Hematopoietic multipotent progenitor cell treated with erythropoietin and hydrocortisone succinate and interleukin-3 and kit ligand, for 6 days (in vitro differentiated cells): ENCODE results near the gene RAD17.
A peak's percentile ranks its signal among the peaks of the same experiment; 100 is the strongest.
"Not testable (repeated sequence)": the region's sequence is repeated elsewhere in the genome, so short reads cannot be mapped to it uniquely, and the experiment has no call there.

Source experiments
- DNase-seq: peaks from one replicate; pipeline ENCODE4 v3.0.0-alpha.2; 2015

RAD17 gene

GRCh38 chr5:69369340-69370121 is at the start of gene RAD17, which contains the start of the genes AK6 and TAF9:
Gene RAD17, plus strand, starts transcription at chr5:69369818. Its CDS starts 2,391 bp downstream, at chr5:69372209.
Gene AK6, minus strand, starts transcription at chr5:69369520. Its CDS starts 30 bp downstream, at chr5:69369490.
Gene TAF9, minus strand, starts transcription at chr5:69369520. Its CDS starts 3,783 bp downstream, at chr5:69365737.
- DNase-seq = peak; percentile 96

- DNase-seq = no peak
Observed at GRCh38 chr5:69326365-69326764, 43.3 kb upstream of the RAD17 start.

GRCh38 chr5:69329905-69330489 is 39.6 kb upstream of the RAD17 start:
- DNase-seq = no peak

- peak; percentile 57 for DNase-seq
Observed at GRCh38 chr5:69331528-69332445, 37.8 kb upstream of the RAD17 start.

- DNase-seq = not testable (repeated sequence)
Observed at GRCh38 chr5:69333668-69334315, 35.8 kb upstream of the RAD17 start.

GRCh38 chr5:69334793-69335268 is 34.8 kb upstream of the RAD17 start:
- DNase-seq = peak; percentile 93

- no peak for DNase-seq
Observed at GRCh38 chr5:69335341-69335935, 34.2 kb upstream of the RAD17 start.

- peak; percentile 19 for DNase-seq
Observed at GRCh38 chr5:69341520-69342161, 28.0 kb upstream of the RAD17 start.

- no peak for DNase-seq
Observed at GRCh38 chr5:69343083-69343482, 26.5 kb upstream of the RAD17 start.

GRCh38 chr5:69350664-69351063 is 19.0 kb upstream of the RAD17 start:
- no peak for DNase-seq

- no peak for DNase-seq
Observed at GRCh38 chr5:69359699-69360098, 9.9 kb upstream of the RAD17 start.

GRCh38 chr5:69360442-69360841 is 9.2 kb upstream of the RAD17 start:
- peak; percentile 15 for DNase-seq

GRCh38 chr5:69364414-69364813 is 5.2 kb upstream of the RAD17 start:
- peak; percentile 77 for DNase-seq

GRCh38 chr5:69364850-69365249 is 4.8 kb upstream of the RAD17 start:
- no peak for DNase-seq

GRCh38 chr5:69367697-69368279 is 1.8 kb upstream of the RAD17 start:
- DNase-seq = peak; percentile 42

GRCh38 chr5:69368458-69369339 is 919 bp upstream of the RAD17 start:
- peak; percentile 64 for DNase-seq

- DNase-seq = not testable (repeated sequence)
Observed at GRCh38 chr5:69370335-69370734, 717 bp downstream of the RAD17 start.

- DNase-seq = no peak
Observed at GRCh38 chr5:69372394-69372793, 2.8 kb downstream of the RAD17 start.

GRCh38 chr5:69374911-69375446 is 5.4 kb downstream of the RAD17 start:
- DNase-seq = no peak

GRCh38 chr5:69378376-69378775 is 8.8 kb downstream of the RAD17 start:
- no peak for DNase-seq
